HEK293 (cell line): ENCODE measurements around the gene ADORA2A.

Experiments used
- CTCF ChIA-PET: fragments of 350-600 bp; formaldehyde crosslinking; extraction: SDS; loops from one replicate; lab custom pipeline; 2021; ENCODE audit warnings: antibody characterized with exemption; lab: Yijun Ruan, JAX
- POLR2A ChIA-PET: fragments of 300-600 bp; formaldehyde crosslinking; extraction: SDS; loops from one replicate; lab custom pipeline; 2020; ENCODE audit warnings: antibody characterized with exemption, inconsistent platforms; lab: Yijun Ruan, JAX
- H3K27ac ChIP-seq: fragments of 200-500 bp; sonication (Bioruptor generic); 2 replicates; pipeline ENCODE4 v1.5.1; 2014; ENCODE audit warnings: low read depth, low read length, control low read depth, inconsistent platforms; ENCODE audit errors: extremely low read depth
- H3K36me3 ChIP-seq, 2 experiments: fragments of 200-500 bp in 1 of 2; sonication (Bioruptor generic) in 1 of 2; 1 replicate in 1 of 2; 2 replicates in 1 of 2; pipeline ENCODE4 v1.5.1; 2014 to 2017; ENCODE audit warnings: inconsistent platforms in 2 of 2, low read length in 2 of 2; ENCODE audit not compliant: control insufficient read depth in 2 of 2, insufficient read depth in 1 of 2
- H3K4me1 ChIP-seq: fragments of 200-500 bp; sonication (Bioruptor generic); 2 replicates; pipeline ENCODE4 v1.5.1; 2014; ENCODE audit warnings: mild to moderate bottlenecking, low read length, inconsistent platforms; ENCODE audit not compliant: control insufficient read depth, insufficient read depth
- H3K4me3 ChIP-seq: 2 replicates; pipeline ENCODE4 v1.5.1; 2011; ENCODE audit warnings: low read depth, mild to moderate bottlenecking, control low read depth, low read length, moderate library complexity
- H3K9me3 ChIP-seq: fragments of 200-500 bp; sonication (Bioruptor generic); 2 replicates; pipeline ENCODE4 v1.5.1; 2014; ENCODE audit warnings: low read depth, low read length, inconsistent platforms; ENCODE audit not compliant: control insufficient read depth, insufficient read depth
- MZF1 ChIP-seq: fragments of 450-650 bp; formaldehyde crosslinking; IDR thresholded peaks from 2 replicates; pipeline ENCODE4 v1.5.1; 2017; ENCODE audit warnings: missing biosample characterization, missing genetic modification characterization, borderline replicate concordance
- PRDM10 ChIP-seq: fragments of 450-650 bp; formaldehyde crosslinking; IDR thresholded peaks from 2 replicates; pipeline ENCODE4 v1.5.1; 2016; ENCODE audit warnings: missing biosample characterization, missing genetic modification characterization
- YY1 ChIP-seq: fragments of 450-650 bp; formaldehyde crosslinking; IDR thresholded peaks from 2 replicates; pipeline ENCODE4 v1.5.1; 2018; ENCODE audit warnings: missing biosample characterization, missing genetic modification characterization
- ZIC2 ChIP-seq: fragments of 450-650 bp; formaldehyde crosslinking; IDR thresholded peaks from 2 replicates; pipeline ENCODE4 v1.5.1; 2016; ENCODE audit warnings: missing biosample characterization, missing genetic modification characterization
- ZNF223 ChIP-seq: fragments of 450-650 bp; formaldehyde crosslinking; IDR thresholded peaks from 2 replicates; pipeline ENCODE4 v1.5.1; 2016; ENCODE audit warnings: missing biosample characterization, missing genetic modification characterization
- ZNF354C ChIP-seq: fragments of 450-650 bp; formaldehyde crosslinking; IDR thresholded peaks from 2 replicates; pipeline ENCODE4 v1.5.1; 2016; ENCODE audit warnings: missing biosample characterization, missing genetic modification characterization, low read depth, borderline replicate concordance
- ZNF639 ChIP-seq: fragments of 450-650 bp; formaldehyde crosslinking; IDR thresholded peaks from 2 replicates; pipeline ENCODE4 v1.5.1; 2016; ENCODE audit warnings: missing biosample characterization, missing genetic modification characterization
- ZNF704 ChIP-seq: fragments of 450-650 bp; formaldehyde crosslinking; IDR thresholded peaks from 2 replicates; pipeline ENCODE4 v1.5.1; 2016; ENCODE audit warnings: missing biosample characterization, missing genetic modification characterization
- ZNF76 ChIP-seq: fragments of 450-650 bp; formaldehyde crosslinking; IDR thresholded peaks from 2 replicates; pipeline ENCODE4; 2016; ENCODE audit warnings: low read depth, missing biosample characterization, missing genetic modification characterization, borderline replicate concordance
- TF ChIP-seq, protein P1 (sequence below): sonication (generic); formaldehyde crosslinking; IDR thresholded peaks from 2 replicates; pipeline ENCODE4 v1.8.1; 2022; ENCODE audit warnings: mild to moderate bottlenecking, moderate library complexity, missing genetic modification reagents
- TF ChIP-seq, protein P2 (sequence below): fragments of 450-650 bp; IDR thresholded peaks from 2 replicates; pipeline ENCODE4 v1.5.1; 2018; ENCODE audit warnings: missing biosample characterization, missing genetic modification characterization

The ADORA2A gene

GRCh38 chr22:24423519-24424000 lies 3.8 kb upstream of the ADORA2A start (continued):
- no peak for TF ChIP-seq MZF1 (tag by site-specific recombination)

GRCh38 chr22:24424001-24424900 lies 3.1 kb upstream of the ADORA2A start:
- TF ChIP-seq, protein P1, sequence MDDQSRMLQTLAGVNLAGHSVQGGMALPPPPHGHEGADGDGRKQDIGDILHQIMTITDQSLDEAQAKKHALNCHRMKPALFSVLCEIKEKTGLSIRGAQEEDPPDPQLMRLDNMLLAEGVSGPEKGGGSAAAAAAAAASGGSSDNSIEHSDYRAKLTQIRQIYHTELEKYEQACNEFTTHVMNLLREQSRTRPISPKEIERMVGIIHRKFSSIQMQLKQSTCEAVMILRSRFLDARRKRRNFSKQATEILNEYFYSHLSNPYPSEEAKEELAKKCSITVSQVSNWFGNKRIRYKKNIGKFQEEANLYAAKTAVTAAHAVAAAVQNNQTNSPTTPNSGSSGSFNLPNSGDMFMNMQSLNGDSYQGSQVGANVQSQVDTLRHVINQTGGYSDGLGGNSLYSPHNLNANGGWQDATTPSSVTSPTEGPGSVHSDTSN (CRISPR knock-in tag), result peak; percentile 29; the same call in 1 of the 2 replicates
- no peak for TF ChIP-seq ZNF639
- TF ChIP-seq ZNF76 (tag by site-specific recombination), result peak; percentile 49; the same call in 1 of the 2 replicates
- peak; percentile 82 for TF ChIP-seq ZNF223 (tag by site-specific recombination)
- H3K4me1 ChIP-seq, result no peaks in the 10 kb centered on the region
- CTCF ChIA-PET, result interaction anchor here (0.6 to 8.0 kb wide), 14 partner anchors 9 to 98 kb away, joined by 3 to 99 read pairs (median 4); no protein-coding TSS in a partner anchor
- H3K27ac ChIP-seq, result 0 out of 2 replicates have a peak overlapping the region, but pooled peaks have one; percentile 9
- no peaks in the 10 kb centered on the region for H3K9me3 ChIP-seq
- POLR2A ChIA-PET, result no interaction called here
- peak overlapping the region; percentile 57 for H3K4me3 ChIP-seq
- no peaks in the 10 kb centered on the region for H3K36me3 ChIP-seq

DNA sequence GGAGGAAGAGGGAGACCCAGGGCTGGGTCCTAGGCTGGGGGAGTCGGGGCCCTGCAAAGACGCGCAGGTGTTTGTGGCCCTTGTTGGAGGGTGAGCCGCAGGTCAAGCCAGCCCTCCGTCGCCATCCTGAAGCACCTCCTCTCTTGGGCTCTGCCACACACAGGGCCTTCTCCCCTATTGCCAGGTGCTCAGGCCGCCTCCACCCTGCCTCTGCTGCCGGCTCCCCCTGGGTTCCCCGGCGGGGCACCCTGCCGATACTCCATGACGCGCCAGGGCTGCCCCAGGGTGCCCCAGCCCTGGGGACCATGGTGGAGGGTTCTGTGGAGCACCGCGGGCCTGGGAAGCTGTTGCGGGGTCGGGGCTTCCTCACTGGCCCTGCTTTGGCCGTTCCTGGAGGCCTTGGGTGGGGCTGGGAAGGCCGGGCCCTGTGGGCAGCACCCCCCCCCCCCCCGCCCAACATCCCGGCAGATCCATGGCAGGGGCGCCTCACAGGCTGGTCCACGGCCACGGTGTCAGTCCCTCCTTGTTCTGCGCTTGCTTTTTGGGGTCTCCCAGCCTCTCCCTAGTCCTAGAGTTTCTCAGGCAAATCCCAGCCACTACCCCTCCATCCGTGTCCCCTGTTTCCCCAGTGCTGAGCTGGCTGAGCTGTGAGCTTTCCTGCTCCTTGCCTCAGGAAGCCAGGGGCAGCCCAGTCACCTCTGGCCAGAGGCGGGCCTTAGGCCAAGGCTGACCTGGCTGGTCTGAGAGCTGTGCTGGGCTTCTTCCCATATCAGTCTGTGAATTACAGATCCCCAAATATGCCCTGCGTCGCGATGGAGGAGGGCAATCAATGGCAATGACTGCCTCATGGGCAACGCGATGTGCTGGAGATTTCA lies 2.3 kb upstream of the ADORA2A start:
- H3K4me3 ChIP-seq, result no peak overlapping the region
- TF ChIP-seq, protein P2, sequence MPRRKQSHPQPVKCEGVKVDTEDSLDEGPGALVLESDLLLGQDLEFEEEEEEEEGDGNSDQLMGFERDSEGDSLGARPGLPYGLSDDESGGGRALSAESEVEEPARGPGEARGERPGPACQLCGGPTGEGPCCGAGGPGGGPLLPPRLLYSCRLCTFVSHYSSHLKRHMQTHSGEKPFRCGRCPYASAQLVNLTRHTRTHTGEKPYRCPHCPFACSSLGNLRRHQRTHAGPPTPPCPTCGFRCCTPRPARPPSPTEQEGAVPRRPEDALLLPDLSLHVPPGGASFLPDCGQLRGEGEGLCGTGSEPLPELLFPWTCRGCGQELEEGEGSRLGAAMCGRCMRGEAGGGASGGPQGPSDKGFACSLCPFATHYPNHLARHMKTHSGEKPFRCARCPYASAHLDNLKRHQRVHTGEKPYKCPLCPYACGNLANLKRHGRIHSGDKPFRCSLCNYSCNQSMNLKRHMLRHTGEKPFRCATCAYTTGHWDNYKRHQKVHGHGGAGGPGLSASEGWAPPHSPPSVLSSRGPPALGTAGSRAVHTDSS, result no peak
- TF ChIP-seq ZNF354C (tag by site-specific recombination) (no peak), ZIC2 (peak; percentile 30; the same call in 1 of the 2 replicates), PRDM10 (0 out of 2 replicates have a peak, but pooled peaks have one; percentile 8), YY1 (tag by site-specific recombination) (no peak), ZNF704 (tag by site-specific recombination) (no peak)
- POLR2A ChIA-PET, result no interaction called here
- H3K4me1 ChIP-seq, result no peaks in the 10 kb centered on the region
- CTCF ChIA-PET, result interaction anchor here (0.6 to 8.0 kb wide), 6 partner anchors 28 to 105 kb away, joined by 3 to 99 read pairs (median 4); no protein-coding TSS in a partner anchor
- H3K9me3 ChIP-seq, result no peaks in the 10 kb centered on the region
- no peaks in the 10 kb centered on the region for H3K36me3 ChIP-seq
- H3K27ac ChIP-seq, result no peak overlapping the region
